ENCODE results near the gene ATXN3.

The ATXN3 gene

DNA sequence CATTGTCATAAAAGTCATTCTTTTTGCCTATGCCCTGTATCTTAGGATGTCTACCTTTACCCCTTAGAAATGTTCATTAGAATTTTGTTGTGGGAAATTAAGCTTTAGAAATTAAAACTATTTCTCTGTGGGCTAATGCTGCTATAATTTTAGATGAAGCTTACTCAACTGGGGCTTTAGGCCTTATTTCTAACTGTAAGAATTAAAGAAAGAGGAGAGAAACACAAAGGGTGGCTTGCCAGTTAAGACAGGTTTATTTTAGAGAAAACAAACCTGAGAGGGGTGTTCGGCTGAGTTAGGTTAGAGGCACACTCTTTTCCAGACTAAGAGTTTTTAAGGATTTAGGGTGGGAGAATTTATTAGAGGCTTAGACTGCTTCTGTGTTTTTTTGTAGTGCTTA is 72.9 kb downstream of the ATXN3 start:
- Histone ChIP-seq H3K4me2 (ENCODE audit: low read depth, low read length) (no peak overlapping the region), H3K9ac (ENCODE audit: low read length) (no peak overlapping the region), H3K27ac (ENCODE audit: low read length) (no peak overlapping the region), H3K79me2 (ENCODE audit: low read length) (peaks cover 28% of the 10 kb centered on the region), H3F3A (ENCODE audit: insufficient read depth, low read length) (no peaks in the 10 kb centered on the region), H3K9me3 (replicated peaks; ENCODE audit: insufficient read depth, low read length) (no peaks in the 10 kb centered on the region), H3K4me3 (ENCODE audit: low read length) (no peak overlapping the region), H2AFZ (ENCODE audit: low read length) (no peak overlapping the region), H3K36me3 (replicated peaks; ENCODE audit: insufficient read depth, low read length) (no peaks in the 10 kb centered on the region), H4K20me1 (ENCODE audit: insufficient read depth, low read length) (no peaks in the 10 kb centered on the region), H3K27me3 (replicated peaks; ENCODE audit: insufficient read depth, low read length) (no peaks in the 10 kb centered on the region), H3K4me1 (ENCODE audit: low read length) (no peaks in the 10 kb centered on the region), H3K9me2 (replicated peaks; ENCODE audit: insufficient read depth, low read length) (no peaks in the 10 kb centered on the region)
- TF ChIP-seq EZH2 (optimal IDR thresholded peaks at IDR 0.05; ENCODE audit: low read depth, low read length) (no peak), EZH2phosphoT487 (IDR thresholded peaks at IDR 0.05; ENCODE audit: low read length) (no peak)
- DNase-seq, result no peak

DNA sequence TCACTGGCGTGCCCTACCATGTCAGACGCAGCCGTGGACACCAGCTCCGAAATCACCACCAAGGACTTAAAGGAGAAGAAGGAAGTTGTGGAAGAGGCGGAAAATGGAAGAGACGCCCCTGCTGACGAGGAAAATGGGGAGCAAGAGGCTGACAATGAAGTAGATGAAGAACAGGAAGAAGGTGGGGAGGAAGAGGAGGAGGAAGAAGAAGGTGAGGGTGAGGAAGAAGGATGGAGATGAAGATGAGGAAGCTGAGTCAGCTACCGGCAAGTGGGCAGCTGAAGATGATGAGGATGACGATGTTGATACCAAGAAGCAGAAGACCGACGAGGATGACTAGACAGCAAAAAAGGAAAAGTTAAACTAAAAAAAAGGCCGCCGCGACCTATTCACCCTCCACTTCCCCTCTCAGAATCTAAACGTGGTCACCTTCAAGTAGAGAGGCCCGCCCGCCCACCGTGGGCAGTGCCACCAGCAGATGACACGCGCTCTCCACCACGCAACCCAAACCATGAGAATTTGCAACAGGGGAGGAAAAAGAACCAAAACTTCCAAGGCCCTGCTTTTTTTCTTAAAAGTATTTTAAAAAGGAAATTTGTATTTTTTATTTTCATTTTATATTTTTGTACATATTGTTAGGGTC is 79.7 kb downstream of the ATXN3 start:
- TF ChIP-seq, protein P1, sequence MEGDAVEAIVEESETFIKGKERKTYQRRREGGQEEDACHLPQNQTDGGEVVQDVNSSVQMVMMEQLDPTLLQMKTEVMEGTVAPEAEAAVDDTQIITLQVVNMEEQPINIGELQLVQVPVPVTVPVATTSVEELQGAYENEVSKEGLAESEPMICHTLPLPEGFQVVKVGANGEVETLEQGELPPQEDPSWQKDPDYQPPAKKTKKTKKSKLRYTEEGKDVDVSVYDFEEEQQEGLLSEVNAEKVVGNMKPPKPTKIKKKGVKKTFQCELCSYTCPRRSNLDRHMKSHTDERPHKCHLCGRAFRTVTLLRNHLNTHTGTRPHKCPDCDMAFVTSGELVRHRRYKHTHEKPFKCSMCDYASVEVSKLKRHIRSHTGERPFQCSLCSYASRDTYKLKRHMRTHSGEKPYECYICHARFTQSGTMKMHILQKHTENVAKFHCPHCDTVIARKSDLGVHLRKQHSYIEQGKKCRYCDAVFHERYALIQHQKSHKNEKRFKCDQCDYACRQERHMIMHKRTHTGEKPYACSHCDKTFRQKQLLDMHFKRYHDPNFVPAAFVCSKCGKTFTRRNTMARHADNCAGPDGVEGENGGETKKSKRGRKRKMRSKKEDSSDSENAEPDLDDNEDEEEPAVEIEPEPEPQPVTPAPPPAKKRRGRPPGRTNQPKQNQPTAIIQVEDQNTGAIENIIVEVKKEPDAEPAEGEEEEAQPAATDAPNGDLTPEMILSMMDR (IDR thresholded peaks at IDR 0.05; ENCODE audit: low read length), result no peak
- TF ChIP-seq EZH2 (optimal IDR thresholded peaks at IDR 0.05; ENCODE audit: low read depth, low read length) (no peak), EZH2phosphoT487 (IDR thresholded peaks at IDR 0.05; ENCODE audit: low read length) (no peak)
- Histone ChIP-seq H3K9ac (ENCODE audit: low read length) (no peak overlapping the region), H3K9me3 (replicated peaks; ENCODE audit: insufficient read depth, low read length) (no peaks in the 10 kb centered on the region), H3F3A (ENCODE audit: insufficient read depth, low read length) (no peaks in the 10 kb centered on the region), H3K79me2 (ENCODE audit: low read length) (no peaks in the 10 kb centered on the region), H3K9me2 (replicated peaks; ENCODE audit: insufficient read depth, low read length) (no peaks in the 10 kb centered on the region), H3K27ac (ENCODE audit: low read length) (no peak overlapping the region), H3K4me1 (ENCODE audit: low read length) (no peaks in the 10 kb centered on the region), H3K36me3 (replicated peaks; ENCODE audit: insufficient read depth, low read length) (no peaks in the 10 kb centered on the region), H3K4me3 (ENCODE audit: low read length) (no peak overlapping the region), H4K20me1 (ENCODE audit: insufficient read depth, low read length) (no peaks in the 10 kb centered on the region), H3K4me2 (ENCODE audit: low read depth, low read length) (no peak overlapping the region), H3K27me3 (replicated peaks; ENCODE audit: insufficient read depth, low read length) (no peaks in the 10 kb centered on the region), H2AFZ (ENCODE audit: low read length) (no peak overlapping the region)
- DNase-seq, result no peak

DNA sequence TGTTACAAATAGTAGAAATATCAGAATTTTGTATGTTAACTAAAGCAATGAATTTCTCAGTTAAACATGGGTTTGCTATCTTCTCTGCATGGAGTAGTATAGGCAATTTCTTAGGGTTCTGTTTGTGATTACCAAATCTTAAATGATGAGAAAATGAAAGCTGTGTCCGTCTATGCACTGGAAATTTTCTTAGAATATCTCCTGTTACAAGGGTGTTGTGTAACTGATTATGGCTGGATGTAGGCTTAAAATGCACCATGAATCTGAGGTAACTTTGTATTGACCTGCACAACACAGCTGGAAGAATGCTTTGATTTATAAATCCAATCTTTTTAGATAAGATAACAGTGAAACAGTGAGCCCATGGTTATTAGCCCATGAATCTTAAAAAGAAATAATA is 84.3 kb downstream of the ATXN3 start:
- H4K20me1 ChIP-seq (ENCODE audit: insufficient read depth, low read length), result no peaks in the 10 kb centered on the region
- no peaks in the 10 kb centered on the region for H3K27me3 ChIP-seq (replicated peaks; ENCODE audit: insufficient read depth, low read length)
- no peaks in the 10 kb centered on the region for H3F3A ChIP-seq (ENCODE audit: insufficient read depth, low read length)
- H3K27ac ChIP-seq (ENCODE audit: low read length), result no peak overlapping the region
- H2AFZ ChIP-seq (ENCODE audit: low read length), result no peak overlapping the region
- TF ChIP-seq EZH2phosphoT487 (IDR thresholded peaks at IDR 0.05; ENCODE audit: low read length) (no peak), EZH2 (optimal IDR thresholded peaks at IDR 0.05; ENCODE audit: low read depth, low read length) (no peak)
- TF ChIP-seq, protein P1 (IDR thresholded peaks at IDR 0.05; ENCODE audit: low read length), result no peak
- no peaks in the 10 kb centered on the region for H3K9me2 ChIP-seq (replicated peaks; ENCODE audit: insufficient read depth, low read length)
- no peak overlapping the region for H3K4me2 ChIP-seq (ENCODE audit: low read depth, low read length)
- H3K9me3 ChIP-seq (replicated peaks; ENCODE audit: insufficient read depth, low read length), result no peaks in the 10 kb centered on the region
- no peaks in the 10 kb centered on the region for H3K36me3 ChIP-seq (replicated peaks; ENCODE audit: insufficient read depth, low read length)
- H3K4me1 ChIP-seq (ENCODE audit: low read length), result no peaks in the 10 kb centered on the region
- DNase-seq, result no peak
- no peaks in the 10 kb centered on the region for H3K79me2 ChIP-seq (ENCODE audit: low read length)
- H3K4me3 ChIP-seq (ENCODE audit: low read length), result no peak overlapping the region
- H3K9ac ChIP-seq (ENCODE audit: low read length), result no peak overlapping the region

DNA sequence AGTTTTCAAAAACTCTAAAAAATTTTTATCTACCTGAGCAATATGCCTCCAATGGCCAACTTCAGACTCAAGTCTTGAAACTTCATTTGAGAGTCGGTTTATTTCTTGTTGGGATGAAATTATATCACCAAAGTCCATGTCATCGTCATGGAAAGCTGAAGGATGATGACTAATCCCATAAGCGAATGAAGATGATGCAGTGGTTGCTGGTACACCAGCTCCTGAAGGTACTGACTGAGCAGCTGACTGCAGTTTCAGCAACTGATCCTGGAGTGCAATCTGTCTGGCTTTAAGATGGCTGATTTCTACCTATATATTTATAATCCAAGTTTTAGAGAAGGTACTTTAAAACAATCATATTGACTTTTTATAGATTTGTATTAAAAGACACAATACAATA is 84.9 kb downstream of the ATXN3 start:
- no peaks in the 10 kb centered on the region for H3K36me3 ChIP-seq (replicated peaks; ENCODE audit: insufficient read depth, low read length)
- no peaks in the 10 kb centered on the region for H3K27me3 ChIP-seq (replicated peaks; ENCODE audit: insufficient read depth, low read length)
- H3F3A ChIP-seq (ENCODE audit: insufficient read depth, low read length), result no peaks in the 10 kb centered on the region
- no peaks in the 10 kb centered on the region for H3K9me2 ChIP-seq (replicated peaks; ENCODE audit: insufficient read depth, low read length)
- TF ChIP-seq EZH2phosphoT487 (IDR thresholded peaks at IDR 0.05; ENCODE audit: low read length) (no peak), EZH2 (optimal IDR thresholded peaks at IDR 0.05; ENCODE audit: low read depth, low read length) (no peak)
- TF ChIP-seq, protein P1 (IDR thresholded peaks at IDR 0.05; ENCODE audit: low read length), result no peak
- H3K4me3 ChIP-seq (ENCODE audit: low read length), result no peak overlapping the region
- H3K27ac ChIP-seq (ENCODE audit: low read length), result no peak overlapping the region
- no peaks in the 10 kb centered on the region for H4K20me1 ChIP-seq (ENCODE audit: insufficient read depth, low read length)
- H3K4me2 ChIP-seq (ENCODE audit: low read depth, low read length), result no peak overlapping the region
- H2AFZ ChIP-seq (ENCODE audit: low read length), result no peak overlapping the region
- DNase-seq, result no peak
- no peaks in the 10 kb centered on the region for H3K9me3 ChIP-seq (replicated peaks; ENCODE audit: insufficient read depth, low read length)
- no peak overlapping the region for H3K9ac ChIP-seq (ENCODE audit: low read length)
- H3K4me1 ChIP-seq (ENCODE audit: low read length), result no peaks in the 10 kb centered on the region
- no peaks in the 10 kb centered on the region for H3K79me2 ChIP-seq (ENCODE audit: low read length)

Data from MM.1S (cell line).